Liver (tissue), 9 donors: ENCODE measurements around the gene NTN5. TPM values are rescaled to one million over a fixed set of nuclear protein-coding genes. Genes with fewer than 3 reads are reported as not detected.

Source experiments
- DNase-seq: peaks from one replicate; pipeline ENCODE4 v3.0.0-alpha.2; 2017; ENCODE audit warnings: low spot score
- H3K27ac ChIP-seq, 2 donors: one replicate each; pipeline ENCODE4 v1.7.0; 2013; ENCODE audit warnings: inconsistent platforms in 2 of 2, low read length in 2 of 2, control low read depth in 1 of 2, low read depth in 1 of 2, mild to moderate bottlenecking in 1 of 2
- H3K27me3 ChIP-seq, 4 donors: one replicate each; pipeline versions ENCODE4 v1.6.1 to v1.7.0; 2013; ENCODE audit warnings: low read length in 3 of 4, inconsistent platforms in 1 of 4, mild to moderate bottlenecking in 1 of 4, moderate library complexity in 1 of 4; ENCODE audit not compliant: control insufficient read depth in 4 of 4, insufficient read depth in 4 of 4
- H3K36me3 ChIP-seq, 4 donors: one replicate each; pipeline versions ENCODE4 v1.6.1 to v1.7.0; 2013; ENCODE audit warnings: low read length in 3 of 4, mild to moderate bottlenecking in 3 of 4, low read depth in 1 of 4, moderate library complexity in 1 of 4; ENCODE audit not compliant: control insufficient read depth in 4 of 4, insufficient read depth in 3 of 4
- H3K4me1 ChIP-seq, 4 donors: one replicate each; pipeline versions ENCODE4 v1.6.1 to v1.7.0; 2013; ENCODE audit warnings: low read length in 3 of 4, mild to moderate bottlenecking in 3 of 4, moderate library complexity in 1 of 4; ENCODE audit not compliant: control insufficient read depth in 4 of 4, insufficient read depth in 4 of 4
- H3K4me3 ChIP-seq, 3 donors: one replicate each; pipeline versions ENCODE4 v1.6.1 to v1.7.0; 2013; ENCODE audit warnings: low read length in 3 of 3, control low read depth in 1 of 3, low read depth in 1 of 3, mild to moderate bottlenecking in 1 of 3
- H3K9ac ChIP-seq, 2 donors: one replicate each; pipeline ENCODE4 v1.7.0; 2013; ENCODE audit warnings: low read length in 2 of 2, mild to moderate bottlenecking in 2 of 2, moderate library complexity in 2 of 2, control low read depth in 1 of 2, low read depth in 1 of 2
- H3K9me3 ChIP-seq, 4 donors: one replicate each; pipeline versions ENCODE4 v1.6.1 to v1.7.0; 2013; ENCODE audit warnings: low read length in 3 of 4; ENCODE audit not compliant: control insufficient read depth in 4 of 4
- ATF3 ChIP-seq: IDR thresholded peaks from 2 replicates; pipeline ENCODE4 v1.6.1; 2016; ENCODE audit warnings: antibody characterized with exemption
- CTCF ChIP-seq: fragments of 150-350 bp; IDR thresholded peaks from 2 replicates; pipeline ENCODE4 v1.5.1; 2017; ENCODE audit warnings: improper control_type of control experiment, low read depth, low read length; ENCODE audit not compliant: missing input control
- EGR1 ChIP-seq, 2 donors: IDR thresholded peaks; 2 replicates each; pipeline ENCODE4 v1.6.1; 2016 to 2018; ENCODE audit warnings: antibody characterized with exemption in 2 of 2, low read depth in 2 of 2
- FOXA1 ChIP-seq: IDR thresholded peaks from 2 replicates; pipeline ENCODE4 v1.6.1; 2016; ENCODE audit warnings: antibody characterized with exemption
- GABPA ChIP-seq, 2 donors: IDR thresholded peaks in 1 of 2; conservative IDR thresholded peaks in 1 of 2; 2 replicates each; pipeline ENCODE4 v1.6.1; 2016; ENCODE audit warnings: antibody characterized with exemption in 2 of 2, mild to moderate bottlenecking in 1 of 2, moderate library complexity in 1 of 2
- HNF4A ChIP-seq, 2 donors: conservative IDR thresholded peaks; 2 replicates each; pipeline ENCODE4 v1.6.1; 2016; ENCODE audit warnings: antibody characterized with exemption in 2 of 2, mild to moderate bottlenecking in 2 of 2
- HNF4G ChIP-seq: IDR thresholded peaks from 2 replicates; pipeline ENCODE4 v1.6.1; 2016; ENCODE audit warnings: antibody characterized with exemption
- JUND ChIP-seq, 2 donors: IDR thresholded peaks; 2 replicates each; pipeline ENCODE4 v1.6.1; 2016; ENCODE audit warnings: antibody characterized with exemption in 2 of 2
- MAX ChIP-seq: IDR thresholded peaks from 2 replicates; pipeline ENCODE4 v1.6.1; 2016; ENCODE audit warnings: antibody characterized with exemption
- NR2F2 ChIP-seq: IDR thresholded peaks from 2 replicates; pipeline ENCODE4 v1.6.1; 2016; ENCODE audit warnings: antibody characterized with exemption
- RAD21 ChIP-seq, 2 donors: IDR thresholded peaks; 2 replicates each; pipeline ENCODE4 v1.6.1; 2016; ENCODE audit warnings: antibody characterized with exemption in 2 of 2, mild to moderate bottlenecking in 2 of 2
- REST ChIP-seq: IDR thresholded peaks from 2 replicates; pipeline ENCODE4 v1.6.1; 2016; ENCODE audit warnings: antibody characterized with exemption, mild to moderate bottlenecking
- RXRA ChIP-seq, 2 donors: IDR thresholded peaks; 2 replicates each; pipeline ENCODE4 v1.6.1; 2017 to 2018; ENCODE audit warnings: antibody characterized with exemption in 2 of 2, mild to moderate bottlenecking in 1 of 2
- SP1 ChIP-seq: IDR thresholded peaks from 2 replicates; pipeline ENCODE4 v1.6.1; 2018; ENCODE audit warnings: antibody characterized with exemption, mild to moderate bottlenecking
- TAF1 ChIP-seq: conservative IDR thresholded peaks from 2 replicates; pipeline ENCODE4 v1.6.1; 2016; ENCODE audit warnings: antibody characterized with exemption, mild to moderate bottlenecking
- YY1 ChIP-seq: IDR thresholded peaks from 2 replicates; pipeline ENCODE4 v1.6.1; 2016; ENCODE audit warnings: antibody characterized with exemption, mild to moderate bottlenecking
- ZBTB33 ChIP-seq: IDR thresholded peaks from 2 replicates; pipeline ENCODE4 v1.6.1; 2016; ENCODE audit warnings: antibody characterized with exemption
- WGBS: extraction: QIAGEN DNeasy Blood & Tissue Kit; methylation state at CpG from one replicate; pipeline ENCODE4 v1.1.7; 2013; 5-methylcytosine and 5-hydroxymethylcytosine counted together
- polyA plus RNA-seq, 2 donors: library from polyadenylated mRNA; stranded (reverse) in 1 of 2; unstranded in 1 of 2; fragments of 200-250 nt in 1 of 2; fragments of >200 nt in 1 of 2; fragmentation: Nextera tagmentation in 1 of 2; extraction: Ambion mirVana in 1 of 2; gene quantifications; one replicate each; pipeline versions ENCODE4 v1.2.1 to v1.2.3, GENCODE V29; 2013 to 2015
- total RNA-seq, 2 donors: library from RNA; depleted of rRNA; stranded (reverse); fragments of >200 nt; gene quantifications; one replicate each; pipeline ENCODE4 v1.2.3, GENCODE V29; 2014
- donor health status: healthy.
- donor health status: healthy.
- donor health status: healthy.
- donor health status: healthy.
- donor health status: healthy.

NTN5 gene
- total and polyA plus RNA-seq, 4 donors = 0.08 to 0.09 TPM; not detected in 2

GRCh38 chr19:48689449-48689848, 16.6 kb upstream of the NTN5 start:
- H3K27me3 ChIP-seq = no peaks in the 10 kb centered on the region
- H3K9ac ChIP-seq = no peak overlapping the region
- H3K9me3 ChIP-seq = no peaks in the 10 kb centered on the region
- no peak for DNase-seq
- no peak overlapping the region for H3K27ac ChIP-seq
- TF ChIP-seq RXRA (IDR thresholded peaks at IDR 0.05) (no peak), ZBTB33 (no peak), FOXA1 (no peak), SP1 (no peak), MAX (no peak), REST (no peak), TAF1 (no peak), CTCF (no peak), HNF4G (no peak), JUND (IDR thresholded peaks at IDR 0.05) (no peak), YY1 (no peak), RAD21 (IDR thresholded peaks at IDR 0.05) (no peak), HNF4A (conservative IDR thresholded peaks at IDR 0.05) (no peak), ATF3 (no peak), GABPA (IDR thresholded peaks at IDR 0.05 in 1 of 2, conservative IDR thresholded peaks at IDR 0.05 in 1 of 2) (no peak)
- H3K36me3 ChIP-seq = no peaks in the 10 kb centered on the region
- WGBS = 85% methylated on average over 7 of the region's 7 CpGs
- H3K4me1 ChIP-seq = peaks cover 2 to 5% (median 4%) of the 10 kb centered on the region in 4 donors
- H3K4me3 ChIP-seq = no peak overlapping the region

GRCh38 chr19:48687776-48688175, 15.0 kb upstream of the NTN5 start:
- no peak overlapping the region for H3K4me3 ChIP-seq
- no peak for DNase-seq
- H3K27ac ChIP-seq = no peak overlapping the region
- H3K36me3 ChIP-seq = no peaks in the 10 kb centered on the region
- TF ChIP-seq JUND (IDR thresholded peaks at IDR 0.05) (no peak), MAX (no peak), REST (no peak), YY1 (no peak), RAD21 (IDR thresholded peaks at IDR 0.05) (no peak), NR2F2 (no peak), EGR1 (IDR thresholded peaks at IDR 0.05; ENCODE audit: low read depth in 2 of 2) (no peak), FOXA1 (no peak), HNF4A (conservative IDR thresholded peaks at IDR 0.05) (no peak), ZBTB33 (no peak)
- no peaks in the 10 kb centered on the region for H3K9me3 ChIP-seq
- H3K27me3 ChIP-seq = no peaks in the 10 kb centered on the region
- no peak overlapping the region for H3K9ac ChIP-seq
- H3K4me1 ChIP-seq = peaks cover 4 to 8% (median 7%) of the 10 kb centered on the region in 4 donors
- 97% methylated on average over 3 of the region's 3 CpGs for WGBS
